A673 (cell line): ENCODE data around the gene PRAMEF18. TPM values are rescaled to one million over a fixed set of nuclear protein-coding genes. Genes with fewer than 3 reads are reported as not detected.
"Not testable (repeated sequence)": the region's sequence is repeated elsewhere in the genome, so short reads cannot be mapped to it uniquely, and the experiment has no call there.

Source experiments
- BruUV-seq: library from RNA; stranded (reverse); fragments of 400-500 nt; replicated peaks from 2 replicates; lab custom pipeline; 2021; lab: Mats Ljungman, UMichigan
- CTCF ChIA-PET: fragments of 300-600 bp; sonication (Branson Sonifier 250); formaldehyde crosslinking; loops from one replicate; lab custom pipeline; 2022; ENCODE audit warnings: antibody characterized with exemption; lab: Charles Lee
- POLR2A ChIA-PET: fragments of 300-600 bp; sonication (Branson Sonifier 250); formaldehyde crosslinking; loops from one replicate; lab custom pipeline; 2022; ENCODE audit warnings: antibody characterized with exemption; ENCODE audit not compliant: low non-redundant PET; lab: Charles Lee
- DNase-seq: peaks from one replicate; pipeline ENCODE4 v3.0.0-alpha.2; 2015; ENCODE audit warnings: low spot score
- H3K27ac ChIP-seq: fragments of 200-600 bp; sonication (generic); 2 replicates; pipeline ENCODE4 v1.5.1; 2016; ENCODE audit warnings: mixed run types, low read depth, mild to moderate bottlenecking, mixed read lengths, antibody characterized with exemption, low read length; ENCODE audit not compliant: poor library complexity, severe bottlenecking
- H3K27me3 ChIP-seq: fragments of 200-600 bp; sonication (generic); replicated peaks from 2 replicates; pipeline ENCODE4 v1.6.1; 2017; ENCODE audit warnings: mixed run types, low read depth, mild to moderate bottlenecking, mixed read lengths, antibody characterized with exemption, low read length; ENCODE audit not compliant: insufficient read depth, poor library complexity
- H3K36me3 ChIP-seq: fragments of 200-600 bp; sonication (generic); 2 replicates; pipeline ENCODE4 v1.6.1; 2016; ENCODE audit warnings: mixed run types, mild to moderate bottlenecking, mixed read lengths, antibody characterized with exemption, low read length; ENCODE audit not compliant: insufficient read depth, poor library complexity, severe bottlenecking
- H3K4me1 ChIP-seq: fragments of 200-600 bp; sonication (generic); 2 replicates; pipeline ENCODE4 v1.6.1; 2017; ENCODE audit warnings: mixed run types, mild to moderate bottlenecking, mixed read lengths, antibody characterized with exemption, low read length; ENCODE audit not compliant: insufficient read depth, poor library complexity, severe bottlenecking
- H3K4me3 ChIP-seq: fragments of 200-600 bp; sonication (generic); 2 replicates; pipeline ENCODE4 v1.5.1; 2016; ENCODE audit warnings: low read depth, mixed run types, mild to moderate bottlenecking, mixed read lengths, low read length; ENCODE audit not compliant: poor library complexity, severe bottlenecking
- H3K9me3 ChIP-seq: fragments of 200-600 bp; sonication (generic); 2 replicates; pipeline ENCODE4 v1.6.1; 2016; ENCODE audit warnings: mixed run types, low read depth, mild to moderate bottlenecking, mixed read lengths, antibody characterized with exemption, low read length; ENCODE audit not compliant: poor library complexity, severe bottlenecking
- intact Hi-C: fragments of 100-400 bp; cut with micrococcal nuclease; formaldehyde crosslinking; loops from one replicate; pipeline ENCODE4 v1.10.0; 2022; ENCODE audit not compliant: unreplicated experiment
- total RNA-seq: library from RNA; stranded (reverse); gene quantifications from 2 replicates; pipeline ENCODE4 v1.2.3, GENCODE V29; 2021

PRAMEF18 gene
- total RNA-seq, 1 experiment from 2014 or later = not detected

DNA sequence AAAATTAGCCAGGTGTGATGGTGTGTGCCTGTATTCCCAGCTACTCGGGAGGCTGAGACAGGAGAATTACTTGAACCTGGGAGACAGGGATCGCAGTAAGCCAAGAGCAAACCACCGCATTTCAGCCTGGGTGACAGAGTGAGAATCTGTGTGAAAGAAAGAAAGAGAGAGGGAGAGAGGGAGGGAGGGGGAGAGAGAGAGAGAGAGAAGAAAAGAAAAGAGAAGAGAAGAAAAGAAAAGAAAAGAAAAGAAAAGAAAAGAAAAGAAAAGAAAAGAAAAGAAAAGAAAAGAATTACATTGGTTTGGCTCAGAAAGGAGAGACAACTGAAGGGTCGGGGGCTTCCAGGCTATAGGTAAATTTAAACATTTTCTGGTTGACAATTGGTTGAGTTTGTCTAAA lies 13.7 kb upstream of the PRAMEF18 start:
- H3K4me1 ChIP-seq, H3K9me3 ChIP-seq, intact Hi-C loops, H3K27ac ChIP-seq, H3K36me3 ChIP-seq, POLR2A ChIA-PET, BruUV-seq, H3K27me3 ChIP-seq, DNase-seq, CTCF ChIA-PET, H3K4me3 ChIP-seq: not testable (repeated sequence)

GRCh38 chr1:13237572-13237971 lies 11.6 kb upstream of the PRAMEF18 start:
- H3K4me1 ChIP-seq, BruUV-seq, H3K9me3 ChIP-seq, intact Hi-C loops, H3K27me3 ChIP-seq, DNase-seq, H3K27ac ChIP-seq, H3K4me3 ChIP-seq, POLR2A ChIA-PET, CTCF ChIA-PET, H3K36me3 ChIP-seq: not testable (repeated sequence)

DNA sequence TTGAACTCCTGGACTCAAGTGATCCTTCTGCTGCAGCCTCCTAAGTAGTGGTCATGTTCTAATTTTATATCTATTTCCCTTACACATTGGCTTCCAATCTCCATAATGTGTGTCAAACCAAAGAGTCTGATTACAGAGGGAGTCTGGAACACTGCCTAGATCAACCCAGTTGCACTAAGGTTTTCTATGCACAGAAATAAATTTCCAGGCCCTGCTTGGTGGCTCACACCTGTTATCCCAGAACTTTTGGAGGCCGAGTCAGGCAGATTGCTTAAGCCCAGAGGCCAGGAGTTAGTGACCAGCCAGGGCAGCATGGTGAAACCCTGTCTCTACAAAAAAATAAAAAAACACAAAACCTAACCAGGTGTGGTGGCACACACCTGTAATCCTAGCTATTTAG lies 8.1 kb upstream of the PRAMEF18 start:
- H3K36me3 ChIP-seq, CTCF ChIA-PET, H3K27ac ChIP-seq, H3K4me1 ChIP-seq, H3K27me3 ChIP-seq, DNase-seq, intact Hi-C loops, POLR2A ChIA-PET, H3K4me3 ChIP-seq, H3K9me3 ChIP-seq, BruUV-seq: not testable (repeated sequence)

- H3K9me3 ChIP-seq, POLR2A ChIA-PET, H3K27me3 ChIP-seq, H3K4me1 ChIP-seq, H3K27ac ChIP-seq, BruUV-seq, H3K4me3 ChIP-seq, intact Hi-C loops, H3K36me3 ChIP-seq, DNase-seq, CTCF ChIA-PET: not testable (repeated sequence)
These were observed 6.1 kb upstream of the PRAMEF18 start for GRCh38 chr1:13232056-13232455.

- POLR2A ChIA-PET, intact Hi-C loops, BruUV-seq, H3K9me3 ChIP-seq, H3K4me1 ChIP-seq, CTCF ChIA-PET, H3K27me3 ChIP-seq, H3K4me3 ChIP-seq, DNase-seq, H3K36me3 ChIP-seq, H3K27ac ChIP-seq: not testable (repeated sequence)
These were observed 5.3 kb upstream of the PRAMEF18 start for GRCh38 chr1:13231061-13231750.

GRCh38 chr1:13230601-13231000 lies 4.6 kb upstream of the PRAMEF18 start:
- POLR2A ChIA-PET, H3K36me3 ChIP-seq, intact Hi-C loops, CTCF ChIA-PET, BruUV-seq, H3K27me3 ChIP-seq, H3K4me3 ChIP-seq, H3K27ac ChIP-seq, H3K9me3 ChIP-seq, H3K4me1 ChIP-seq, DNase-seq: not testable (repeated sequence)

DNA sequence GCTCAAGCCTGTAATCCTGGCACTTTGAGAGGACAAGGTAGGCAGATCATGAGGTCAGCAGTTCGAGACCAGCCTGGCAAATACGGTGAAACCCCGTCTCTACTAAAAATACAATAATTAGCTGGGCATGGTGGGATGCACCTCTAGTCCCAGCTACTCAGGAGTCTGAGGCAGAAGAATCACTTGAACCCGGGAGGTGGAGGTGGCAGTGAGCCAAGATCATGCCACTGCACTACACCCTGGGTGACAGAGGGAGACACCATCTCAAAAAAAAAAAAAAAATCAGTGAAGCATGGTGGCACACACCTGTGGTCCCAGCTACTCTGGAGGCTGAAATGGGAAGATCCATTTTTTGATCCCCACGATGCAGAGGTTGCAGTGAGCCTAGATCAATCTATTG lies 4.1 kb upstream of the PRAMEF18 start:
- H3K9me3 ChIP-seq, intact Hi-C loops, H3K36me3 ChIP-seq, H3K27me3 ChIP-seq, H3K4me3 ChIP-seq, H3K27ac ChIP-seq, DNase-seq, POLR2A ChIA-PET, CTCF ChIA-PET, H3K4me1 ChIP-seq, BruUV-seq: not testable (repeated sequence)
